Measurements from ENCODE around the gene TNXB. TPM values are rescaled to one million over a fixed set of nuclear protein-coding genes. Genes with fewer than 3 reads are reported as not detected.
"Not testable (repeated sequence)": the region's sequence is repeated elsewhere in the genome, so short reads cannot be mapped to it uniquely, and the experiment has no call there.

The TNXB gene
- total RNA-seq, 1 donor from 2014 or later: 1.9 TPM

DNA sequence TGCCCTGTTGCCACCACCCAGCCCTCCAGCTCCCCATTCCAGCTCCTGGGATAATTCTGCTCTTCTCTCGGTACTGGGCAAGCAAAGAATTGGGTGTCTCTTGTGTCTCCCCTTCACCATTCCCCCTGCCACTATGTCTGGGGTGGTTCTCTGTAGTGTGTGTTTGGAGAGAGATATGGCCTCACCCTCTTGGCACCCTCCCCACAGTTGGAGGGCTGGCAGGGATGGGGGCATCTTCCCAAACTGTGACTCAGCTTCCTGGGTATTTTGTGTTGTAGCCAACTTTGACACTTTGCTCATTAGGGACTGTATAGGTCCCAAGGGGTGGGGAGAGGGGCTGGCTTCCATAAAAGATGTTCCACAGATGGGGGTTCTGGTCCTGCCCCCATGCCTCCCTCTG, 1.7 kb downstream of the TNXB start:
- H3K9me3 Mint-ChIP-seq (ENCODE audit: low read depth): no peaks in the 10 kb centered on the region
- H3K27ac Mint-ChIP-seq (ENCODE audit: unreplicated experiment): peak overlapping the region; percentile 58
- H3K27me3 Mint-ChIP-seq (ENCODE audit: low read depth): peaks cover 21% of the 10 kb centered on the region
- no peaks in the 10 kb centered on the region for H3K36me3 Mint-ChIP-seq (ENCODE audit: low read depth)
- peaks cover 25% of the 10 kb centered on the region for H3K4me1 Mint-ChIP-seq (ENCODE audit: low read depth)
- peak overlapping the region; percentile 56 for H3K4me3 Mint-ChIP-seq (ENCODE audit: unreplicated experiment)
- no peak for DNase-seq (ENCODE audit: low spot score)
- TF ChIP-seq, protein P1, sequence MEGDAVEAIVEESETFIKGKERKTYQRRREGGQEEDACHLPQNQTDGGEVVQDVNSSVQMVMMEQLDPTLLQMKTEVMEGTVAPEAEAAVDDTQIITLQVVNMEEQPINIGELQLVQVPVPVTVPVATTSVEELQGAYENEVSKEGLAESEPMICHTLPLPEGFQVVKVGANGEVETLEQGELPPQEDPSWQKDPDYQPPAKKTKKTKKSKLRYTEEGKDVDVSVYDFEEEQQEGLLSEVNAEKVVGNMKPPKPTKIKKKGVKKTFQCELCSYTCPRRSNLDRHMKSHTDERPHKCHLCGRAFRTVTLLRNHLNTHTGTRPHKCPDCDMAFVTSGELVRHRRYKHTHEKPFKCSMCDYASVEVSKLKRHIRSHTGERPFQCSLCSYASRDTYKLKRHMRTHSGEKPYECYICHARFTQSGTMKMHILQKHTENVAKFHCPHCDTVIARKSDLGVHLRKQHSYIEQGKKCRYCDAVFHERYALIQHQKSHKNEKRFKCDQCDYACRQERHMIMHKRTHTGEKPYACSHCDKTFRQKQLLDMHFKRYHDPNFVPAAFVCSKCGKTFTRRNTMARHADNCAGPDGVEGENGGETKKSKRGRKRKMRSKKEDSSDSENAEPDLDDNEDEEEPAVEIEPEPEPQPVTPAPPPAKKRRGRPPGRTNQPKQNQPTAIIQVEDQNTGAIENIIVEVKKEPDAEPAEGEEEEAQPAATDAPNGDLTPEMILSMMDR (IDR thresholded peaks at IDR 0.05): no peak

DNA sequence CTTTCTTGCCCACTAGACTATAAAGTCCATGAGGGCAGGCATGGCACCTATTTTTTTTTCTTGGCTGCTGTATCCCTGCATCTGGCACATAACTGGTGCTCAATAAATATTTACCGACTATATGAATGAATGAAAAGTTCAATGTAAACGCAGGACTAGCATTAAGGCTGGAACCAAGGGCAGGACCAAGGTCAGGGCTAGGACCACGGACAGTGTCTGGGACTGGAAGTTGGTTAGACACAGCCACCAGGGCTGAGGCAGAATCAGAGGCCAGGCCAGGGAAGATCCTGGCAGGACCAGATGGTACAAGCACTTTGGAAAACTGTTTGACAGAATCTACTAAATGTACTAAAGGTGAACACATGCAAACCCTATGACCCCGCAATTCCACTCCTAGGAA, 3.7 kb downstream of the TNXB start:
- no peak overlapping the region for H3K4me3 Mint-ChIP-seq (ENCODE audit: unreplicated experiment)
- TF ChIP-seq, protein P1 (IDR thresholded peaks at IDR 0.05): no peak
- no peaks in the 10 kb centered on the region for H3K36me3 Mint-ChIP-seq (ENCODE audit: low read depth)
- H3K27ac Mint-ChIP-seq (ENCODE audit: unreplicated experiment): no peak overlapping the region
- H3K27me3 Mint-ChIP-seq (ENCODE audit: low read depth): peaks cover 21% of the 10 kb centered on the region
- no peaks in the 10 kb centered on the region for H3K9me3 Mint-ChIP-seq (ENCODE audit: low read depth)
- peaks cover 25% of the 10 kb centered on the region for H3K4me1 Mint-ChIP-seq (ENCODE audit: low read depth)
- no peak for DNase-seq (ENCODE audit: low spot score)

DNA sequence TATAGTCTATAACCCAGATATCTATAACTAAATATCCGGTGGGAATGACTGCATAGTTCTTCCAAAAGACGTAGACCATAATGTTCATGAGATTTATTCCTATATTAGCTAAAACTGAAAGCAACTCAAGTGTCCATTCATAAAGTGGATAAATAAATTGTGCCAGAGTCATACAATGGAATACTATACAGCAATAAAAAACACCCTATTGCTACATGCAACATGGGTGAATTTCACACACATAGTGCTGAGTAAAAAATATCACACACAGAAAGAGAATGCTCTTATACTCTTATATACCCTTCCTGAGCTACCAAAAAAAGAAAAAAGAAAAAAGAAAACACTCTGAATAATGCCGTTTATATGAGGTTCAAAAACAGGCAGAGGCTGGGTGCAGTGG, 6.9 kb downstream of the TNXB start:
- no peaks in the 10 kb centered on the region for H3K9me3 Mint-ChIP-seq (ENCODE audit: low read depth)
- no peaks in the 10 kb centered on the region for H3K36me3 Mint-ChIP-seq (ENCODE audit: low read depth)
- peaks cover 27% of the 10 kb centered on the region for H3K27me3 Mint-ChIP-seq (ENCODE audit: low read depth)
- TF ChIP-seq, protein P1 (IDR thresholded peaks at IDR 0.05): no peak
- DNase-seq (ENCODE audit: low spot score): no peak
- no peak overlapping the region for H3K27ac Mint-ChIP-seq (ENCODE audit: unreplicated experiment)
- H3K4me3 Mint-ChIP-seq (ENCODE audit: unreplicated experiment): no peak overlapping the region
- peaks cover 4% of the 10 kb centered on the region for H3K4me1 Mint-ChIP-seq (ENCODE audit: low read depth)

DNA sequence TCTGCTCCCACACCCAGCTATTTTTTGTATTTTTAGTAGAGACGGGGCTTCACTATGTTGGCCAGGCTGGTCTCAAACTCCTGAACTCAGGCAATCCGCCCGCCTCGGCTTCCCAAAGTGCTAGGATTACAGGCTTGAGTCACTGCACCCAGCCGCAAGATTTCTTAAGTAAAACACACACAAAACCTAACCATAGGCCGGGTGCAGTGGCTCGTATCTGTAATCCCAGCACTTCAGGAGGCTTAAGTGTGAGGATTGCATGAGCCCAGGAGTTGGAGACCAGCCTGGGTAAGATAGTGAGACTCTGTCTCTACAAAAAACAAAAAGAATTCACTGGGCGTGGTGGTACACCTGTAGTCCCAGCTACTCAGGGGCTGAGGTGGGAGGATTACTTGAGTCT, 8.9 kb downstream of the TNXB start:
- not testable (repeated sequence) for H3K4me1 Mint-ChIP-seq (ENCODE audit: low read depth); H3K27ac Mint-ChIP-seq (ENCODE audit: unreplicated experiment); H3K4me3 Mint-ChIP-seq (ENCODE audit: unreplicated experiment); DNase-seq (ENCODE audit: low spot score); H3K36me3 Mint-ChIP-seq (ENCODE audit: low read depth); H3K9me3 Mint-ChIP-seq (ENCODE audit: low read depth)
- H3K27me3 Mint-ChIP-seq (ENCODE audit: low read depth): peaks cover 27% of the 10 kb centered on the region

DNA sequence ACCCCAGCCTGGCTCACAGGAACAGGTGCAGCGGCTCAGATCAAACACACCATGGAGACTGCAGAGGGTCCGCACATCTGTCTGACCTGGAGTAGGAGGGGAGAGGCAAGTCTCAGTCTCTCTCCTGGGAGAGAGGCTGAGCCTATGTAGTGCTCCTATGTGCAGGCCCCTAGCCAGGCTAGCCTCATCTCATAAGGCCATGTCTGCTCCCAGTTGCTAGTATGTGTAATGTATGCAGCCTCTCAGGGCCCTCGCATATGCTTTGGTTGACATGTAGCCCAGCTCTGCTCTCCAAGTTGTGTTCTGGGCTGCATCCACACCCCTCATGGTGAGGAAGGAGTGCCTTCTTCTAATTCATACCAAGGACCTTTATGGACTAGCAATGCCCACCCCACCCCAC, 11.8 kb downstream of the TNXB start:
- H3K27me3 Mint-ChIP-seq (ENCODE audit: low read depth): peaks cover 15% of the 10 kb centered on the region
- no peaks in the 10 kb centered on the region for H3K36me3 Mint-ChIP-seq (ENCODE audit: low read depth)
- H3K27ac Mint-ChIP-seq (ENCODE audit: unreplicated experiment): no peak overlapping the region
- TF ChIP-seq, protein P1 (IDR thresholded peaks at IDR 0.05): no peak
- no peaks in the 10 kb centered on the region for H3K9me3 Mint-ChIP-seq (ENCODE audit: low read depth)
- H3K4me1 Mint-ChIP-seq (ENCODE audit: low read depth): peaks cover 21% of the 10 kb centered on the region
- no peak overlapping the region for H3K4me3 Mint-ChIP-seq (ENCODE audit: unreplicated experiment)
- no peak for DNase-seq (ENCODE audit: low spot score)

DNA sequence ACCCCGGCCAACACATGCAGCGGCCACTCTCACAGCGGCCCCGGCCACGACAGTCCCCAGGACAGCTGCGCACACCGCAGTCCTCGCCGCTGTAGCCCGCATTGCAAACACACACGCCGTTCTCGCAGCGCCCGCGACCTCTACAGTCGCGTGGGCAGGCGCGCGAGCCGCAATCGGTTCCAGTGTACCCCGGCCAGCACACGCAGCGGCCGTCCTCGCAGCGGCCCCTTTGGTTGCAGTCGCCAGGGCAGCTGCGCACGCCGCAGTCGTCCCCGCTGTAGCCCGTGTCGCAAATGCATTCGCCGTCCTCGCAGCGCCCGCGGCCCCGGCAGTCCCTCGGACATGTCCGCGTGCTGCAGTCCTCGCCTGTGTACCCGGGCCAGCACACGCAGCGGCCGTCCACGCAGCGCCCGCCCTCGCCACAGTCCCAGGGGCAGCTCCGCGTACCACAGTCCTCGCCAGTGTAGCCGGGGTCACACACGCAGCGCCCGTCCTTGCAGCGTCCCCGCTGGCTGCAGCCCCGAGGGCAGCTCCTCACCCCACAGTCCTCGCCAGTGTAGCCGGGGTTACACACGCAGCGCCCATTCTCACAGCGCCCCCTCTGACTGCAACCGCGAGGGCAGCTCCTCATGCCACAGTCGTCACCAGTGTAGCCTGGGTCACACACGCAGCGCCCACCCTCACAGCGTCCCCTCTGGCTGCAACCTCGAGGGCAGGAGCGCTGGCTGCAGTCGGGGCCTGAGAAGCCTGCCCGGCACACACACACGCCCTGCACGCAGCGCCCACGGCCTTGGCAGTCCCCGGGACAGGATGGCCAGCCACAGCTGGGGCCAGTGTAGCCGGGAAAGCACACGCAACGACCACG, 12.5 kb downstream of the TNXB start:
- Mint-ChIP-seq H3K4me1 (ENCODE audit: low read depth) (peaks cover 28% of the 10 kb centered on the region), H3K9me3 (ENCODE audit: low read depth) (no peaks in the 10 kb centered on the region), H3K27ac (ENCODE audit: unreplicated experiment) (no peak overlapping the region), H3K27me3 (ENCODE audit: low read depth) (peaks cover 15% of the 10 kb centered on the region), H3K4me3 (ENCODE audit: unreplicated experiment) (no peak overlapping the region), H3K36me3 (ENCODE audit: low read depth) (no peaks in the 10 kb centered on the region)
- DNase-seq (ENCODE audit: low spot score): no peak
- TF ChIP-seq, protein P1 (IDR thresholded peaks at IDR 0.05): no peak

Measured in chondrocyte (in vitro differentiated cells).